H9 (cell line): ENCODE data around the gene CHURC1. TPM values are rescaled to one million over a fixed set of nuclear protein-coding genes. Genes with fewer than 3 reads are reported as not detected.

Source experiments
- DNase-seq: peaks from one replicate; pipeline ENCODE4 v3.0.0-alpha.2; 2017
- H2AFZ ChIP-seq: one replicate; pipeline ENCODE4 v1.6.1; 2013; ENCODE audit warnings: mild to moderate bottlenecking, low read length, control low read depth, moderate library complexity
- H2AK5ac ChIP-seq: 2 replicates; pipeline ENCODE4 v1.6.1; 2013; ENCODE audit warnings: low read length, control low read depth, mixed read lengths; ENCODE audit not compliant: insufficient read length
- H2BK120ac ChIP-seq: one replicate; pipeline ENCODE4 v1.6.1; 2013; ENCODE audit warnings: low read depth, mild to moderate bottlenecking, low read length, control low read depth, inconsistent platforms; ENCODE audit not compliant: poor library complexity, severe bottlenecking
- H2BK12ac ChIP-seq: 2 replicates; pipeline ENCODE4 v1.6.1; 2013; ENCODE audit warnings: low read length, control low read depth, mixed read lengths, low read depth; ENCODE audit not compliant: insufficient read length
- H2BK15ac ChIP-seq: 2 replicates; pipeline ENCODE4 v1.6.1; 2013; ENCODE audit warnings: low read depth, low read length, control low read depth
- H2BK20ac ChIP-seq: one replicate; pipeline ENCODE4 v1.6.1; 2013; ENCODE audit warnings: low read depth, mild to moderate bottlenecking, low read length, control low read depth, inconsistent platforms; ENCODE audit not compliant: poor library complexity, severe bottlenecking
- H2BK5ac ChIP-seq: 2 replicates; pipeline ENCODE4 v1.6.1; 2013; ENCODE audit warnings: low read length, control low read depth, mixed read lengths; ENCODE audit not compliant: insufficient read length
- H3K14ac ChIP-seq: 2 replicates; pipeline ENCODE4 v1.6.1; 2013; ENCODE audit warnings: low read length, control low read depth; ENCODE audit not compliant: insufficient read depth
- H3K18ac ChIP-seq: 2 replicates; pipeline ENCODE4 v1.6.1; 2013; ENCODE audit warnings: low read depth, mild to moderate bottlenecking, mixed read lengths, low read length, control low read depth; ENCODE audit not compliant: insufficient read length
- H3K23ac ChIP-seq: 2 replicates; pipeline ENCODE4 v1.6.1; 2013; ENCODE audit warnings: low read length, control low read depth, mixed read lengths, low read depth; ENCODE audit not compliant: insufficient read length
- H3K23me2 ChIP-seq: 2 replicates; pipeline ENCODE4 v1.6.1; 2013; ENCODE audit warnings: low read depth, mild to moderate bottlenecking, mixed read lengths, low read length, control low read depth; ENCODE audit not compliant: insufficient read length, poor library complexity, severe bottlenecking
- H3K27ac ChIP-seq: 2 replicates; pipeline ENCODE4 v1.5.1; 2013; ENCODE audit warnings: low read length, control low read depth, mixed read lengths, low read depth; ENCODE audit not compliant: insufficient read length
- H3K27me3 ChIP-seq: 2 replicates; pipeline ENCODE4 v1.6.1; 2013; ENCODE audit warnings: low read length, control low read depth, inconsistent platforms; ENCODE audit not compliant: insufficient read depth
- H3K4ac ChIP-seq: 2 replicates; pipeline ENCODE4 v1.6.1; 2013; ENCODE audit warnings: low read depth, mild to moderate bottlenecking, control low read depth, inconsistent platforms, low read length, moderate library complexity
- H3K4me1 ChIP-seq: 2 replicates; pipeline ENCODE4 v1.6.1; 2013; ENCODE audit warnings: low read length, control low read depth, inconsistent platforms; ENCODE audit not compliant: insufficient read depth
- H3K4me2 ChIP-seq: 2 replicates; pipeline ENCODE4 v1.6.1; 2013; ENCODE audit warnings: low read length, control low read depth, mixed read lengths; ENCODE audit not compliant: insufficient read length, insufficient read depth
- H3K56ac ChIP-seq: 2 replicates; pipeline ENCODE4 v1.6.1; 2013; ENCODE audit warnings: low read depth, mild to moderate bottlenecking, mixed read lengths, low read length, control low read depth; ENCODE audit not compliant: insufficient read length
- H3K79me1 ChIP-seq: 2 replicates; pipeline ENCODE4 v1.6.1; 2013; ENCODE audit warnings: low read depth, mild to moderate bottlenecking, moderate library complexity, low read length, control low read depth, inconsistent platforms; ENCODE audit not compliant: insufficient read depth, poor library complexity, severe bottlenecking
- H3K79me2 ChIP-seq: 2 replicates; pipeline ENCODE4 v1.6.1; 2013; ENCODE audit warnings: low read length, control low read depth, inconsistent platforms; ENCODE audit not compliant: insufficient read depth
- H3K9ac ChIP-seq: 2 replicates; pipeline ENCODE4 v1.6.1; 2013; ENCODE audit warnings: low read length, control low read depth, mixed read lengths; ENCODE audit not compliant: insufficient read length; ENCODE audit errors: extremely low read depth
- H3K9me3 ChIP-seq: one replicate; pipeline ENCODE4 v1.6.1; 2013; ENCODE audit warnings: low read depth, low read length, inconsistent platforms; ENCODE audit not compliant: control insufficient read depth
- H3T11ph ChIP-seq: one replicate; pipeline ENCODE4 v1.6.1; 2013; ENCODE audit warnings: mild to moderate bottlenecking, low read length, control low read depth, inconsistent platforms
- H4K20me1 ChIP-seq: one replicate; pipeline ENCODE4 v1.6.1; 2013; ENCODE audit not compliant: control insufficient read depth, insufficient read length, insufficient read depth
- H4K5ac ChIP-seq: 2 replicates; pipeline ENCODE4 v1.6.1; 2013; ENCODE audit warnings: low read depth, mild to moderate bottlenecking, mixed read lengths, low read length, control low read depth; ENCODE audit not compliant: insufficient read length
- H4K8ac ChIP-seq: replicated peaks from 2 replicates; pipeline ENCODE4 v1.6.1; 2013; ENCODE audit warnings: low read length, control low read depth, mixed read lengths, low read depth; ENCODE audit not compliant: insufficient read length
- H4K91ac ChIP-seq: 2 replicates; pipeline ENCODE4 v1.6.1; 2013; ENCODE audit warnings: low read depth, mild to moderate bottlenecking, moderate library complexity, mixed read lengths, low read length, control low read depth; ENCODE audit not compliant: insufficient read length
- H3K27ac Mint-ChIP-seq, 3 experiments: 2 replicates in 2 of 3; 3 replicates in 1 of 3; pipeline ENCODE4 v1.8.0; 2020 to 2021; ENCODE audit warnings: mixed read lengths in 3 of 3, mild to moderate bottlenecking in 1 of 3, moderate library complexity in 1 of 3
- H3K27me3 Mint-ChIP-seq: 2 replicates; pipeline ENCODE4 v1.8.0; 2021; ENCODE audit warnings: low read depth, mild to moderate bottlenecking, moderate library complexity, mixed read lengths
- H3K36me3 Mint-ChIP-seq, 3 experiments: 2 replicates in 2 of 3; 3 replicates in 1 of 3; pipeline ENCODE4 v1.8.0; 2020 to 2021; ENCODE audit warnings: low read depth in 3 of 3, mixed read lengths in 3 of 3; ENCODE audit not compliant: insufficient read depth in 1 of 3
- H3K4me1 Mint-ChIP-seq, 2 experiments: 2 replicates each; pipeline ENCODE4 v1.8.0; 2020; ENCODE audit warnings: mixed read lengths in 2 of 2
- H3K4me3 Mint-ChIP-seq, 2 experiments: 2 replicates in 1 of 2; 3 replicates in 1 of 2; pipeline ENCODE4 v1.8.0; 2020 to 2021; ENCODE audit warnings: mild to moderate bottlenecking in 2 of 2, mixed read lengths in 2 of 2, moderate library complexity in 1 of 2
- H3K9me3 Mint-ChIP-seq, 2 experiments: 2 replicates in 1 of 2; 3 replicates in 1 of 2; pipeline ENCODE4 v1.8.0; 2020; ENCODE audit warnings: mild to moderate bottlenecking in 2 of 2, mixed read lengths in 2 of 2, moderate library complexity in 1 of 2
- WGBS: extraction: QIAGEN DNeasy Blood & Tissue Kit; methylation state at CpG from one replicate; pipeline ENCODE4 v1.1.7; 2013; ENCODE audit warnings: missing lambda C conversion rate, low lambda C conversion rate, mixed read lengths; ENCODE audit not compliant: insufficient read length; ENCODE audit errors: extremely low coverage; 5-methylcytosine and 5-hydroxymethylcytosine counted together
- total RNA-seq: library from RNA; stranded (reverse); gene quantifications from 2 replicates; pipeline ENCODE4 v1.2.1, GENCODE V29; 2021
- TF ChIP-seq, protein P1 (sequence below): fragments of 200-600 bp; sonication (generic); conservative IDR thresholded peaks from 3 replicates; pipeline ENCODE4 v1.8.0; 2021; ENCODE audit warnings: antibody characterized with exemption, mild to moderate bottlenecking

Gene CHURC1
- total RNA-seq, 1 experiment from 2014 or later = 58.7 TPM

DNA sequence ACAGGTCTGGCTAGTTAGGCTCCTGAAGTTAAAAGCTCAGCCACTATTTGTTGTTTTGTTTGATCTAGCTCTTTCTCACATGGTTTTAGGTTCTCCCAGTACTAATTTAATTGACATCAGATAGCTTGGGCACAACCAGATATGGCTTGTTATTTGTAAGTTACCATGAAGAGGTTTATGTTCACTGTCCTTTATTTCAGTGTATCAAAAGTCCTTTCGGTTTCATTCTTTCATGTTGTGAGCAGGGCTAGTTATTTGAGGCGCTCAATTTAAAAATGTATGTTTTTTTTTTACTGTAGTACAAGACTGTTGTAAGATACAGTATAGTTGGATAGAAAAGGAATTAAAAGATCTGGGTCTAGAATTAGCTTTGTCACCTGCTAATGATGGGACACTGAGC, 21.3 kb downstream of the CHURC1 start:
- TF ChIP-seq, protein P1, sequence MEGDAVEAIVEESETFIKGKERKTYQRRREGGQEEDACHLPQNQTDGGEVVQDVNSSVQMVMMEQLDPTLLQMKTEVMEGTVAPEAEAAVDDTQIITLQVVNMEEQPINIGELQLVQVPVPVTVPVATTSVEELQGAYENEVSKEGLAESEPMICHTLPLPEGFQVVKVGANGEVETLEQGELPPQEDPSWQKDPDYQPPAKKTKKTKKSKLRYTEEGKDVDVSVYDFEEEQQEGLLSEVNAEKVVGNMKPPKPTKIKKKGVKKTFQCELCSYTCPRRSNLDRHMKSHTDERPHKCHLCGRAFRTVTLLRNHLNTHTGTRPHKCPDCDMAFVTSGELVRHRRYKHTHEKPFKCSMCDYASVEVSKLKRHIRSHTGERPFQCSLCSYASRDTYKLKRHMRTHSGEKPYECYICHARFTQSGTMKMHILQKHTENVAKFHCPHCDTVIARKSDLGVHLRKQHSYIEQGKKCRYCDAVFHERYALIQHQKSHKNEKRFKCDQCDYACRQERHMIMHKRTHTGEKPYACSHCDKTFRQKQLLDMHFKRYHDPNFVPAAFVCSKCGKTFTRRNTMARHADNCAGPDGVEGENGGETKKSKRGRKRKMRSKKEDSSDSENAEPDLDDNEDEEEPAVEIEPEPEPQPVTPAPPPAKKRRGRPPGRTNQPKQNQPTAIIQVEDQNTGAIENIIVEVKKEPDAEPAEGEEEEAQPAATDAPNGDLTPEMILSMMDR = no peak
- Histone ChIP-seq H3K27ac (no peak overlapping the region), H3K56ac (no peak overlapping the region), H4K5ac (no peak overlapping the region), H3K9me3 (no peaks in the 10 kb centered on the region), H4K8ac (no peak overlapping the region), H3K9ac (no peak overlapping the region), H2BK12ac (no peak overlapping the region), H3K23me2 (no peaks in the 10 kb centered on the region), H3K79me1 (no peaks in the 10 kb centered on the region), H2AK5ac (no peak overlapping the region), H3K79me2 (no peaks in the 10 kb centered on the region), H4K20me1 (no peaks in the 10 kb centered on the region), H2BK120ac (no peak overlapping the region), H2AFZ (no peak overlapping the region), H3K14ac (no peak overlapping the region), H3K27me3 (no peaks in the 10 kb centered on the region), H2BK15ac (no peak overlapping the region), H3K4ac (no peak overlapping the region), H2BK5ac (no peak overlapping the region), H3K4me2 (no peak overlapping the region), H3T11ph (no peak overlapping the region), H3K18ac (no peak overlapping the region), H2BK20ac (no peak overlapping the region), H3K23ac (no peak overlapping the region), H3K4me1 (no peaks in the 10 kb centered on the region), H4K91ac (no peak overlapping the region)
- no CpG with 5 or more reads among the region's 2 CpGs for WGBS
- no peaks in the 10 kb centered on the region for H3K27me3 Mint-ChIP-seq
- H3K36me3 Mint-ChIP-seq = peaks cover 0 to 33% (median 22%) of the 10 kb centered on the region in 3 experiments; a peak in 6 of 7 replicates
- H3K9me3 Mint-ChIP-seq = no peaks in the 10 kb centered on the region
- no peak overlapping the region for H3K4me3 Mint-ChIP-seq
- H3K4me1 Mint-ChIP-seq = no peaks in the 10 kb centered on the region
- H3K27ac Mint-ChIP-seq = no peak overlapping the region
- no peak for DNase-seq
